Measurements from ENCODE around the gene TREM1.

DNA sequence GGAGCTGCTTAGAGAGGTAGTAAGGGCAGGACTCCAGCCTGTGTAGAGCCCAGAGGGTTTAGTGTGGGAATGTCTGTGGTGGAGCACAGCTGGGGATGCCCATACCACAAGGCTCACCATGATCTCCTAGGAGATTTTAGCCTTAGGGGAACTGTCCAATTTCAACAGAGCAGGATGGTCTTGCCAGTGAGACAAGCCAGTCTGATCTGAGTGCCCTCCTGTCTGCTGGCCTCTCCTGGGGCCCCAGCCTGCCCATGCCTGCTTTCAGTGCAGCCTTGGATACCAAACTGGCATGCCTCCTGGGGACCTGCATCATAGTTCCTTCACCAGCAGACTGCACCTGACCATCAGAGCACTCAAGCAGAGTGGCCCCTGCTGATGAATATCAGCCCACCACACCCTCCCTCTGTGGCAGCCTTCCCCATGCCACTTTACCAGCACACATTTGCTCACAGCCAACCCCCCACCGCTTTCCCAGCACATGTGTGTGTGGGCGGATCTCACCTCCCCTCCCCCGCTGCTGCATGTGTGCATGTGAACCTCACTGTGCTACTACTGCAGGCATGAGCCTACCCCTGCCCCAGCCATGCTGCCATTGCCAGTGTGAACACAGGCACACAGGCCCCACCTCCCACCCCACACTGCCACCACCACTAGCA lies 7.9 kb upstream of the TREM1 start:
- no peak for TF ChIP-seq POLR2A (IDR thresholded peaks at IDR 0.05)
- TF ChIP-seq, protein P1, sequence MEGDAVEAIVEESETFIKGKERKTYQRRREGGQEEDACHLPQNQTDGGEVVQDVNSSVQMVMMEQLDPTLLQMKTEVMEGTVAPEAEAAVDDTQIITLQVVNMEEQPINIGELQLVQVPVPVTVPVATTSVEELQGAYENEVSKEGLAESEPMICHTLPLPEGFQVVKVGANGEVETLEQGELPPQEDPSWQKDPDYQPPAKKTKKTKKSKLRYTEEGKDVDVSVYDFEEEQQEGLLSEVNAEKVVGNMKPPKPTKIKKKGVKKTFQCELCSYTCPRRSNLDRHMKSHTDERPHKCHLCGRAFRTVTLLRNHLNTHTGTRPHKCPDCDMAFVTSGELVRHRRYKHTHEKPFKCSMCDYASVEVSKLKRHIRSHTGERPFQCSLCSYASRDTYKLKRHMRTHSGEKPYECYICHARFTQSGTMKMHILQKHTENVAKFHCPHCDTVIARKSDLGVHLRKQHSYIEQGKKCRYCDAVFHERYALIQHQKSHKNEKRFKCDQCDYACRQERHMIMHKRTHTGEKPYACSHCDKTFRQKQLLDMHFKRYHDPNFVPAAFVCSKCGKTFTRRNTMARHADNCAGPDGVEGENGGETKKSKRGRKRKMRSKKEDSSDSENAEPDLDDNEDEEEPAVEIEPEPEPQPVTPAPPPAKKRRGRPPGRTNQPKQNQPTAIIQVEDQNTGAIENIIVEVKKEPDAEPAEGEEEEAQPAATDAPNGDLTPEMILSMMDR (IDR thresholded peaks at IDR 0.05): no peak

Data from testis (tissue), 2 donors.